Right lobe of liver (tissue), 6 donors: ENCODE measurements around the gene FLG2. TPM values are rescaled to one million over a fixed set of nuclear protein-coding genes. Genes with fewer than 3 reads are reported as not detected.

Source experiments
- ATAC-seq, 4 donors: fragments of 200-7000 bp; cut with Tn5 transposase; one replicate each; pipeline ENCODE4 v1.9.1; 2020; ENCODE audit warnings: mild to moderate bottlenecking in 4 of 4, moderate library complexity in 4 of 4
- DNase-seq, 3 donors: peaks; one replicate each; pipeline ENCODE4 v3.0.0-alpha.2; 2020
- H3K27ac ChIP-seq, 3 donors: fragments of 200-600 bp; one replicate each; pipeline ENCODE4 v1.8.0; 2022
- H3K27me3 ChIP-seq, 2 donors: fragments of 200-600 bp; one replicate each; pipeline ENCODE4 v1.8.0; 2022
- H3K36me3 ChIP-seq, 4 donors: fragments of 200-600 bp; sonication (generic) in 1 of 4; one replicate each; pipeline versions ENCODE4 v1.5.1 to v1.8.0; 2017 to 2022; ENCODE audit warnings: control low read depth in 1 of 4
- H3K4me1 ChIP-seq, 4 donors: fragments of 200-600 bp; sonication (generic) in 1 of 4; one replicate each; pipeline versions ENCODE4 v1.5.1 to v1.8.0; 2017 to 2022; ENCODE audit warnings: control low read depth in 1 of 4
- H3K4me3 ChIP-seq, 3 donors: fragments of 200-600 bp; one replicate each; pipeline ENCODE4 v1.8.0; 2022
- H3K9me3 ChIP-seq, 4 donors: fragments of 200-600 bp; sonication (generic) in 1 of 4; one replicate each; pipeline versions ENCODE4 v1.5.1 to v1.8.0; 2017 to 2022; ENCODE audit warnings: control low read depth in 1 of 4
- CTCF ChIP-seq, 4 donors: fragments of 200-600 bp in 3 of 4; fragments of 450-650 bp in 1 of 4; IDR thresholded peaks; one replicate each; pipeline versions ENCODE4 v1.5.1 to v1.8.0; 2016 to 2022; ENCODE audit warnings: antibody characterized with exemption in 4 of 4, mild to moderate bottlenecking in 2 of 4
- POLR2A ChIP-seq: fragments of 450-650 bp; IDR thresholded peaks from one replicate; pipeline ENCODE4 v1.6.1; 2017; ENCODE audit warnings: antibody characterized with exemption, mild to moderate bottlenecking
- WGBS: methylation state at CpG from one replicate; pipeline ENCODE4 v1.1.6; 2018; ENCODE audit warnings: low coverage, low lambda C conversion rate; ENCODE audit not compliant: insufficient coverage; ENCODE audit errors: missing lambda C conversion rate; 5-methylcytosine and 5-hydroxymethylcytosine counted together
- intact Hi-C, 2 donors: fragments of 100-400 bp; cut with DNase I; formaldehyde crosslinking; loops; one replicate each; pipeline versions ENCODE4 v1.11.2 to v1.14.1; 2022
- total RNA-seq, 6 experiments: library from RNA; depleted of rRNA in 2 of 6; stranded (reverse); fragments of >200 nt in 2 of 6; fragmentation: NEBNext Ultra II Directional in 3 of 6; extraction: Animal tissue kit (Norgen Biotek cat#: 25700) in 3 of 6; gene quantifications; one replicate each; pipeline versions ENCODE4 v1.1.0 to v1.2.4, GENCODE V29; 2016 to 2023
- donor health status: DM: no; HTN: yes; CAD: no.
- donor health status: DM: no; HTN: no; CAD: no.
- donor health status: DM: no; HTN: no; CAD: no.
- donor health status: DM: no; HTN: yes; CAD: no.
- donor health status: DM: no; HTN: yes; CAD: no.

The FLG2 gene
- total RNA-seq, 6 experiments from 2014 or later, result not detected

- ATAC-seq (no peak), DNase-seq (no peak)
- Histone ChIP-seq H3K27ac (no peak overlapping the region), H3K4me1 (no peaks in the 10 kb centered on the region), H3K4me3 (no peak overlapping the region), H3K27me3 (peaks cover 0 to 5% of the 10 kb centered on the region in 2 donors), H3K36me3 (no peaks in the 10 kb centered on the region), H3K9me3 (no peaks in the 10 kb centered on the region)
- intact Hi-C loops, result no loop called here
- WGBS, result 8% methylated on average over 1 of the region's 1 CpG
- no peak for TF ChIP-seq POLR2A
- no peak for TF ChIP-seq CTCF (IDR thresholded peaks at IDR 0.05)
Measured at GRCh38 chr1:152394151-152394550, 34.3 kb upstream of the FLG2 start.

- H3K27me3 ChIP-seq, result peaks cover 0 to 5% of the 10 kb centered on the region in 2 donors
- H3K4me3 ChIP-seq, result no peak overlapping the region
- 20% methylated on average over 2 of the region's 2 CpGs for WGBS
- H3K4me1 ChIP-seq, result no peaks in the 10 kb centered on the region
- ATAC-seq, result no peak
- DNase-seq, result no peak
- H3K36me3 ChIP-seq, result no peaks in the 10 kb centered on the region
- H3K9me3 ChIP-seq, result no peaks in the 10 kb centered on the region
- no peak for TF ChIP-seq CTCF (IDR thresholded peaks at IDR 0.05)
- no peak for TF ChIP-seq POLR2A
- no peak overlapping the region for H3K27ac ChIP-seq
- intact Hi-C loops, result no loop called here
Measured at GRCh38 chr1:152392909-152393308, 33.1 kb upstream of the FLG2 start.

- Histone ChIP-seq H3K27me3 (no peaks in the 10 kb centered on the region), H3K4me1 (no peaks in the 10 kb centered on the region), H3K36me3 (no peaks in the 10 kb centered on the region), H3K9me3 (no peaks in the 10 kb centered on the region), H3K4me3 (no peak overlapping the region), H3K27ac (no peak overlapping the region)
- WGBS, result 49% methylated on average over 4 of the region's 4 CpGs
- intact Hi-C loops, result no loop called here
- DNase-seq, result no peak
- no peak for TF ChIP-seq POLR2A
- no peak for TF ChIP-seq CTCF (IDR thresholded peaks at IDR 0.05)
- ATAC-seq, result no peak
Measured at GRCh38 chr1:152388889-152389288, 29.1 kb upstream of the FLG2 start.

- 66% methylated on average over 2 of the region's 2 CpGs for WGBS
- no peaks in the 10 kb centered on the region for H3K9me3 ChIP-seq
- H3K27ac ChIP-seq, result no peak overlapping the region
- no peak for ATAC-seq
- no peak for DNase-seq
- intact Hi-C loops, result no loop called here
- TF ChIP-seq CTCF (IDR thresholded peaks at IDR 0.05), result no peak
- no peak for TF ChIP-seq POLR2A
- H3K4me3 ChIP-seq, result no peak overlapping the region
- H3K4me1 ChIP-seq, result no peaks in the 10 kb centered on the region
- H3K27me3 ChIP-seq, result no peaks in the 10 kb centered on the region
- no peaks in the 10 kb centered on the region for H3K36me3 ChIP-seq
Measured at GRCh38 chr1:152386940-152387339, 27.1 kb upstream of the FLG2 start.

GRCh38 chr1:152380932-152381331 lies 21.1 kb upstream of the FLG2 start:
- WGBS, result 70% methylated on average over 3 of the region's 16 CpGs
- Histone ChIP-seq H3K36me3 (no peaks in the 10 kb centered on the region), H3K27ac (no peak overlapping the region), H3K9me3 (no peaks in the 10 kb centered on the region), H3K4me3 (no peak overlapping the region), H3K27me3 (no peaks in the 10 kb centered on the region), H3K4me1 (no peaks in the 10 kb centered on the region)
- intact Hi-C loops, result no loop called here
- TF ChIP-seq POLR2A, result no peak
- TF ChIP-seq CTCF (IDR thresholded peaks at IDR 0.05), result no peak
- no peak for ATAC-seq
- DNase-seq, result no peak
